NCI-H1930 (cell line): ENCODE data around the gene SEH1L.
"Not testable (repeated sequence)": the region's sequence is repeated elsewhere in the genome, so short reads cannot be mapped to it uniquely, and the experiment has no call there.

Experiments
- DNase-seq, 2 experiments: peaks; one replicate each; lab custom pipeline; 2025; lab: John Stamatoyannopoulos, UW

SEH1L gene

DNA sequence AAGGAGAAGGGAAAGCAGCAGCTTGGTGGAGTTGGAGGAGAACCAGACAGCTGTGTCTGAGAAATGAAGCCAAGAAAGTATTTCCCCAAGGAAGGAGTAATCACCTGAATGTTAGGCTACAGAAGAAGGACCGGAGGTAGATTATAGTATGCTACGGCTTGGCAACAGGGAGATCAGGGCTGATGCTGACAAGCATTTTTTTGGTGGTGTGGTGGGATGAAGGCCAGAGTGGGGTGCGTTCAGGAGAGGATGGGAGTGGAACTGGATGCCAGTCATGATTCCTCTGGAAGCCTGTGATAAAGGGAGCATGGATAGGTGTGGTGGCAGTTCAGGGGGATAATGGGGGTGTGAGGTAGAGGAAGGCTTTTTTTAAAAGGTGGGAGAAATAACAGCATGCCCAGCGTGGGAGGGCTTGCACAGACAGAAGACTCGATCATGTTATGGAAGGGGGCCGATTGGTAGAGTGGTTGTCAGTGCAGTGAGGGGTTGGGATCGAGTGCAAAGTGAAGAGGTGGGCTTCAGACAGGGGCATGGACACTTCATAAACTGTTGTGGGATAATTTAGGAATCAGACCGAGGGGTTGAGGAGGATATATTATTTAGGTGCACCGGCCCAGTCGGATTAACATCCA, 49.0 kb downstream of the SEH1L start:
- DNase-seq, result no peak

DNA sequence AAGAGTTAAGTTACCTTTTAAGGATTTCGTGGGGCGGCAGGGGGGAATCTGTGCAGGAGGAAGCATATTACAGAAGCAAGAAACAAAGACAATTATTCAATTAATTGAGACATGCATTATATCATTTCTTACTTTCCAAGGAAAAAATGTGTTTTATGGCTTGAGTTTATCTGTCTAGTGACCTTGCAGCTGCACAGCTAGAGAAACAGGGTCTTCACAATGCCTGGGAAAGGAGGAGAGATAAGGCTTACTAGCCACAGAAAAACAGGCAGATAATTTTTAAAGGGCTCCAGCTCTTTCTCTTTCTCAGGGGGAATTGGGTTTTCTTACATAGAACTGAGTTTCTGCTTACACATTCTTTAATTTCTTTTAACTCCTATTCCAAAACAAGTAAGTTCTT, 49.5 kb downstream of the SEH1L start:
- DNase-seq, result not testable (repeated sequence)

DNA sequence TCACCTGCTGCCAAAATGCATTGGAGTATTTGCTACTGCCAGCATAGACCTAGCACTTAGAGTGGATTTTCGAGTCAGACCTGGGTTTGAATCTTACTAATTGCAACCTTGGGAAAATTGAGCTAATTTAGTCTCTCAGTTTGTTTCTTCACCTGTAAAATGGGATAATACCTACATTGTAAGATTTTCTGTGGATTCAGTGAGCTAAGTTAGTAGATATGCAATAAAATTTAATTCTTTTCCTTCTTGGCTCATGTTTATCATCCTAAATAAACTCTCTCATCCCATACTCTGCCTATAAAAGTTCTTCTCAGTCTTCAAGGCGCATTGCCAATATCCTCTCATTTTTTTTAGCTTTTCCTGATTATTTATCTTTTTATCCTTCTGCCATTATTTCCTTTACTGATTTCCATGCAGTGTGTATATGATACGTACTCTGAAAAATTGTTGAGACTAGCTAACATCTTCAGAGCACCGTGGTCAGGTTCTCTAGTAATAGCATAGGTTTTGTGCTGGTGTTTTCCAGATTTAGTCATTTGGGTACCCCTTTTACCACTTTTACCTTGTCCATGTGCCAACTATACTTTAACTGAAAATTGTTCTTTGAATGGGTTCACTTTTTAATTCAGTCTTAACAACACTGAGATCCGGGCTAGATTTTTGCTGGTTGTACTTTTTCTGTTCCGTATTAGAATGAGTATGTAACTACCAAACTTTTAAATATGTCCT, 50.7 kb downstream of the SEH1L start:
- no peak for DNase-seq

DNA sequence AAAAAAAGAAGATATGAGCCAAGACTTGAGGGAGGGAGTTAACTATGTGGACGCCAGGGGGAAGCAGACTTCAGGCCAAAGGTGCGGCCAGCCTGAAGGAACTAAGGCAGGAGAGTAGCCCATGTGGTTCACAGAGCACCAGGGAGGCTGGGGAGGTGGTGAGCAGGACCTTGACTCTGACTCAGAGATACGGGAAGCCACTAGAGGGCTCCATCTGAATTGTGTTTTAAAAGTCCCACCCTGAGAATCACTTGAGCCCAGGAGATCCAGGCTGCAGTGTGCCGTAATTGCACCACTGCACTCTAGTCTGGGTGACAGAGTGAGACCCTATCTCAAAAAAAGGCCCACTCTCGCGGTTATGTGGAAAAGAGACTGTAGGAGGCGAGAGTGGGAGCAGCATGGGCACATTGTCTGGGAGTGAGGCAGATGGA, 55.7 kb downstream of the SEH1L start:
- DNase-seq, result peak in 1 of 2 experiments; percentile 1

DNA sequence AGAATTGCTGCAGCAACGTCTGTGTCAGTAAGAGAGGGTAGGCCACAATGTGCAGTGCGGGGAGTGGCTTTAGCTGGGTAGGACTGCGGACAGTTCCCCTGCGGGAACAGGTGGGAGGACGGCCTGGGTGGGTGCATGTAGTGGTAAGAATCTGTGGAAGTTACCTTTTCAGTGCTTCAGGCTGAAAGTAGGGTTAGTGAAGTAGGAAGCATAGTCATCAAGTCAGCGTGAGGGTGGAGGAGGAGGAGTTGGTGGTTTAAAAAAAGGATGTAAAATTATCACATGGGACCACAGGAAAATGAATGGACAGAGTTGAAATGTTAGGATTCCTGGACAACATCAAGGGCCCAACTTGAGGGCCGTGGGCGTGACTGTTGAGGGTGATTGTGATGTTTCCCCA, 56.6 kb downstream of the SEH1L start:
- no peak for DNase-seq

DNA sequence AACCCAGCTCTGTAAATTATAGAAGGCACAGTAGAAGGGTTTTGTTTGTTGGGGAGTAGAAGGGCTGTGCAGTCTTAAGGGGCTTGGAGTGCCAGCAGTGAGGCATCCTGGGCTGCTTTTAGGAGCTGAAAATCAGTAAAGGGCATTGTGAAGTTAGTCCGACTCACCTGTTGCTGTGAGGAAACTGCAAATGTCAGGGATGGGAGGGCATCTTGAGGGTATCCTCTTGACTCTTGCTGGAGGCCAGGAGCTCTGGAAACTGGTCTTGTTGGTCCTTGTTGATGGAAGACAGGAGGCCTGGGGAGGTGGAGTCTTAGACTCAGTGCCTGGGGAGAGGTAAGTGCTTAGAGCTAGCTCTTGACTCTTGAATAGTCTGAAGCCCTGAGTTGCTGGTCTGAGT, 57.5 kb downstream of the SEH1L start:
- DNase-seq, result no peak

DNA sequence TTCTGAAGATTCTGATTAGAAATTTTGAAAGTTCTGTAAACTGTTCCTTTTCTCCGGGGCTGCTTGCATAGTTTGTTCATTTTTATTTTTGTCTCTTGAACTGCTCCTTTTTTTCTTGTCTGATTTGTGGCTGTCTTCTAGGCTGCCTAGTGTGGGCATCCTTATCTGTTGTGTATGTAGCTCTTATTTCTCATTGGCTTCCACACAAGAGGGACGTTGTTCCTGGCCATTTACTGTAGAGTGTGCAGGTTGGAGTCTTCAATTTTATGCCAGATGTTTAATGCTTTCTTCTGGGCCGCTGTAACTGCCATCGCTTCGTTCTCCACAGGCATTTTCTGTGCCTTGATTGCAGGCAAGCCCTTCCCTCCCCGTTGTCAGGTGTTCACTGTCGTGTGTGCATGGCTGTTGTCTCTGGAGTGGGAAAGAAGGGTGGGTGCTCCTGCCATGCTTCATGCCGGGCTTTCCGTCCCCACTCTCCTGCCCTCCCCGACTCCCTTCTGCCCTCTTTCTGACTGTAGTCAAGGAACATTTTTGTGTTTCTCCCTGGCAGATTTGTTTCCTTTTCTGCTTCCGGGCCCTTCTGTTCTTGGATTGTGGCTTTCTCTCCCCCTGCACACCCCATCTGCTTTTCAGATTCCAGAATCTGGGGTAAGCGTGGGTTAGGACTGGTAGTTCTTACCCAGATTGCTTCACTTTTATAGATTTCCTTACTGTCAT, 58.9 kb downstream of the SEH1L start:
- no peak for DNase-seq

DNA sequence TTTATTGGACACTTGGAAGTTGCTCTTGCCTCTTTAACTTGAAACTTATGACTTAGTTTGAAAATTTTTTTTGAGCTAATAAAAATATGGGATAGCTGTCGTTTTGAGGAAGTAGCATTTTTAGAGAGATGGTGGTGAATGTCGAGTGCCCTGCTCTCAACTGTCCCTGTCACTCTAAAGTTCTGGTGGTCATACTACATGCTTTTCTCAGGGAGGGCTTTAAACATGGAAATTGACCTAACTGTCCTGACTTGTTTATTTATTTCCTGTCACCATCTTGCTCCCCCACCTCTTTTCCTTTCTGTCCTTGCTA, 59.4 kb downstream of the SEH1L start:
- DNase-seq, result no peak

DNA sequence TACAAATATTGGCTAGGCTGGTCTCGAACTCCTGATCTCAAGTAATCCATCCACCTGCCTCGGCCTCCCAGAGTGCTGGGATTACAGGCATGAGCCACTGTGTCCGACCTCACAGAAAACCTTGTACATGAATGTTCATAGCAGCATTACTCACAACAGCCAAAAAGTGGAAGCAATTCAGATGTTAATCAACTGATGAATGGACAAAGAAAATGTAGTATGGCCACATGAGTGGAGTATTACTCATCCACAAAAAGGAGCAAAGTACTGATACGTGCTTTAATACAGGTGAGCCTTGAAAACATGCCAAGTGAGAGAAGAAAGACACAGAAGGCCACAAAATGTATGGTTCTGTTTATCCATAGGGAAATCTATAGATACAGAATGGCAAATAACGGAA, 63.9 kb downstream of the SEH1L start:
- no peak for DNase-seq

DNA sequence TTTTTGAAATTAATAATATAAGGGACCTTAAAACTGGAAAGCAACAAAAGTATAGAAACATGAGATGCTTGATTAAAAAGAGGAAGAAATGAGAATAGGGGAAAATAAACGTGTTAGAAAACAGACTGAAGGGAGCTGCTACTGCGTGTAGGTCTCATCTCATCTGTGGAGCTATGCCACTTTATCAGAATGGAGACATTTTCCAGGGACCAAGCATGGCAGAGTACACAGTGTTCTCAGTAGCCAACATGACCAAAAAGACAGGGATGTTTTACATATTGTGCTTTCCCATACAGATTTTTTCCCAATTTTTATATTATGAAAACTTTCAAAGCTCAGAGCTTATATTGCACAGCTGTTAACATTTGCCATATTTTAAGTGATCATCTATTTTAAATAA, 66.4 kb downstream of the SEH1L start:
- DNase-seq, result no peak

DNA sequence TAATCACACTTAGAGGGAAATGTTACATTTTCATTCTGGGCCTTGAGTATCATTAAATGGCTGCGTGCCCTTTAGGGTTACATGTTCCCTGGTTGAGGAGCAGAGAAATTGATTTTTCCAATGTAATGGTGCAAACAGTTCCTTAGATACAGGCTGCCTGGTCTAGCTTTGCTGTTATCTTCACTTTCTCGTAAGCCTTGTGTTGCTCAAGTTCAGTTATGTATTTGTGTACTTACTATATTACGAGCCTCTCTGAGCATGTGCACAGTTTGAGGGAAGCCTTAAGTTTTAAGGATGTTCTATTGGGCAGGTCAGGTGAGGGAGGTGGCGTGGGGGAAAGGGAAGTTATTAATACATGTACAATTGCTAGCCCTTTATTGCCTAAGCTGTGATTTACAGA, 67.0 kb downstream of the SEH1L start:
- no peak for DNase-seq

DNA sequence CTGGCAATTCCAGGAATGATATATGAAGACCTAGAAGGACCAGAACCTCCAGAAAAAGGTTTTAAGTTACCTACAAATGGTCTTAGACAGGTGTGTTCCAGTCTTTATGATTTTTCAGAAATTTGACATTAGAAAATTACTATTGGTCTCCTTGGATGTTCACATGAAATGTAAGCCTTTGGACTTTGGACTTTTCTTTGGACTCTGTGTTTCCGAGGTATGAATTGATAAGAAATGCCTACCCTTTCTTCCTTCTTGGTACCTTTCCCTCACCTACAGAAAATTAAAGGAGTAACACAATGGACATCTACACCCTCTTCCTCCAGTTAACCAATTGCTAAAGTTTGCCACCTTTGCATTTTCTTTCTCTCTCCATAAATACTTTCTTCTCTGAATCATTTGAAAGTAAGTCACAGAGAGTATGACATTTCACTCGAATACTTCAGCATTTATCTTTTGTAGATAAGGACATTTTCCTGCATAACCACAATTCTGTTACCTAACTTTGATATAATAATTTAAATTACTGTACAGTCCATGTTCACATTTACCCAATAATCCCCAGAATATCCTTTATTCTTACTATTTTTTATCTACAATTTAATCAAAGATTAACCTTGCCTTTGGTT, 69.5 kb downstream of the SEH1L start:
- DNase-seq, result no peak

DNA sequence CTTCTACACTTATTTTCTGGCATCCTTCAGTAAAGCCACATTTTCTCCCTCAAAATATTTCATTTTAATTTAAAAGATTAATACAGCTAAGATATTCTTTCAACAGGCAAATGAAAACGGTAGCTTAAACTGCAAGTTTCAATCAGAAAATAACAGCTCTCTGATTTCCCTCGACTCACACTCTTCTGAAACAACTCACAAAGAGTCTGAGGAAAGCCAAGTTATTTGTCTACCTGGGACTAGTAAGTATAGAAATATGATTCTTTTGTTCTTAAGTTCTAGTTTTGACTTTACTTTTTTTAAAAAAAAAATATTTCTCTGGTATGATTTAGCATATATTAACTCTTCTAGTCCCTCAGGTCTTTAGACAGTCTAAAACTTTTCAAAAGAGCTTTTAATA, 70.6 kb downstream of the SEH1L start:
- DNase-seq, result no peak

DNA sequence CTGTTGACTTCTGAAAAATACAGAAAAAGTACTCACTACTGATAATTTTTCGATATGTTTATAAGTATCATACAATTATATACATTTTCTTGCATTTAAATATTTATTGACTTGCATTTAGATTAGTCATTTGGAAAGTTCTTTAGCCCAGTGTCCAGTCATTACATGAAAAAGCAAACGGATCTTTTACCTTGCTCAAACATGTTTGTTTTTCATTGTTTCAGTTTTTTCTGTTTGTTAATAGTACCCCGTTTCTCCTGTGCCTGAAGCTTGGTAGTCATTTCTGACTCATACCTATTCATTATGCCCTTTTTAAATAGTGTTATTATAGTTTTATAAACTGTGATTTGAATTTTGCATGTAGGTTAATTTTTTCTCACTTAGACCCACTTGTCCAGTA, 71.5 kb downstream of the SEH1L start:
- no peak for DNase-seq

DNA sequence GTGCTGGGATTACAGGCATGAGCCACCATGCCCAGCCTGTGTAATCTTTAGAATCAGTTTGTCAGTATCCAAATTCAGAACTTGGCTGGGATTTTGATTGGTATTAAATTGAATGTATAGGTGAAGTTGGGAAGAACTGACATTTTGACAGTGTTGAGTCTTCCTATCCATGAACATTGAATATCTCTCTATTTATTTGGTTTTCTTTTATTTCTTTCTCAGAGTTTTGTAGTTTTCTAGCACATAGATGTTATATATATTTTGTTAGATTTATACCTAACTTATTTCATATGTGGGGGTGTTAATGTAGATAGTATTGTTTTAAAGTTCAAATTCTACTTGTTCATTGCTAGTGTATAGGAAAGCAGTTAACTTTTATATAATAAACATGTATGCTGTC, 74.8 kb downstream of the SEH1L start:
- no peak for DNase-seq

DNA sequence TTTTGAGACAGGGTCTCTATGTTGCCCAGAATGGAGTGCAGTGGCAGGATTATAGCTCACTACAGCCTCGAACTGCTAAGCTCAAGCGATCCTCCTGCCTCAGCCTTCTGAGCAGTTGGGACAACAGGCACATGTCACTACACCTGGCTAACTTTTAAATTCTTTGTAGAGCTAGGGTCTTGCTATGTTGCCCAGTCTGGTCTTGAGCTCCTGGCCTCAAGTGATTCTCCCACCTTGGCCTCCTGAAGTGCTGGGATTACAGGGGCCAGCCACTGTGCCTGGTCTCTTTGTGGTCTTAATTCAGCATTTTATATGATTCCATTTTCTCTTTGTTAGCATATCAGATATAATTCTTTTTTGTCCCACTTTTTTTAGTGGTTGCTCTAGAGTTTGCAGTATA, 77.4 kb downstream of the SEH1L start:
- DNase-seq, result no peak

DNA sequence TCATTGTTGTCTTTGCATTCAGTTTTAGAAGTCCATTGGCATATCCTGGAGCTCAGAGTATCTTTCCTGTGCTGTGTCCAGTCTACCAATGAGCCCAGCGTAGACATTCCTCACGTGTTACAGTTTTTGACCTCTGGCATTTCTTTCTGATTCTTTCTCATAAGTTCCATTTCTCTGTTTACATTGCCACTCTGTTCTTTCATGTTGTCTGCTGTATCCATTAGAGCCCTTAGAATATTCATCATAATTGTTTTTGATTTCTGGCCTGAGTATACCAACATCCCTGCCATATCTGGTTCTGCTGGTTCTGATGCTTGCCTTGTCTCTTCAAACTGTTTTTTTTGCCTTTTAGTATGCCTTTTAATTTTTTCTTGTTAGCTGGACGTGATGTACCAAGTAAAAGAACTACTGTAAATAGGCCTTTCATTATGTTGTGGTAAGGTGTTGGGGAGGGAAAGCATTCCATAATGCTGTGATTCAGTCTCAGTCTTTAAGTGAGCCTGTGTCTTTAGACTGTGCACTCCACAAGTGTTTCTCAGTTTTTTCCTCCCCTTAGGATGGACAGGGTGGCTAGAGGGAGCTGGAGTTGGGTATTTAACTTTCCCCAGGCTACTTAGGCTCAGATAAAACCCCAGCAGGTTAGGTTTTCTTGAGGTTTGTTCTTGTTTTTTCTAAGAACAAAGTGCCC, 78.9 kb downstream of the SEH1L start:
- no peak for DNase-seq

DNA sequence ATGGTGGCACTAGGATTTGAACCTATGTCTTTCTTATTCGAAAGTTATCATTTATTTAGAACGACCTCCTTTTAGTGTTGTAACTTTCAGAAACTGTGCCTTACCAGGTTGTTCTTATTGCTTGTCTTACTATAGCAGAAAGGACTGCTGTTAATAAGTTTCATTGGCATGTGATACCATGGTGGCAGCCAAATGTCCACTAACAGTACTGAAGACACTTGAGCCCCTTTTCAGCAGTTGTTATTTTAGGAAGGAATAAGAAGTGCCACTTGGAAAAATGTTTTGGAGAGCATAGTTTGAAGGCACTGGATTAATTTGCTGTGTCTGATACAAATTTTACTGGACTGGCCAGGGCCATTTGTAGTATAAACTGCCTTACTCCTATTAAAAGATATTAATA, 81.1 kb downstream of the SEH1L start:
- DNase-seq, result no peak

DNA sequence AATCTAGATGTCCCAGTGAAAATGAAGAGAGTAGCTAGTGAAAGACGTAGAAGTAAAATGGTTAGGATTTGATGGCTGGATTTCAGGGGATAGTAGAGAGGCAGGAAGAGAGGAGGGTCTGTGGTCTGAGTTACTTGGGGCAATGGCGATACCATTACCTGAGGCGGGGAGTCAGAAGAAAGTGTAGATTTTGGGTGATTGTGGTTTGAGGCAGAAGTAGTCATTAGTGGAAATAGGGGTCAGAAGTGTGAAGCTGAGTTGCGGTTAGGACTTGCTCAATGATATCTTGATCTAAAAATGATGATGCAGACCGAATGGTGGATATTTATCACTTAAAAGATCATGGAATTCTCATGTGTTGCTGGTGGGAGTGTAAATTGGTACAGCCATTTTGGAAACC, 84.4 kb downstream of the SEH1L start:
- no peak for DNase-seq

DNA sequence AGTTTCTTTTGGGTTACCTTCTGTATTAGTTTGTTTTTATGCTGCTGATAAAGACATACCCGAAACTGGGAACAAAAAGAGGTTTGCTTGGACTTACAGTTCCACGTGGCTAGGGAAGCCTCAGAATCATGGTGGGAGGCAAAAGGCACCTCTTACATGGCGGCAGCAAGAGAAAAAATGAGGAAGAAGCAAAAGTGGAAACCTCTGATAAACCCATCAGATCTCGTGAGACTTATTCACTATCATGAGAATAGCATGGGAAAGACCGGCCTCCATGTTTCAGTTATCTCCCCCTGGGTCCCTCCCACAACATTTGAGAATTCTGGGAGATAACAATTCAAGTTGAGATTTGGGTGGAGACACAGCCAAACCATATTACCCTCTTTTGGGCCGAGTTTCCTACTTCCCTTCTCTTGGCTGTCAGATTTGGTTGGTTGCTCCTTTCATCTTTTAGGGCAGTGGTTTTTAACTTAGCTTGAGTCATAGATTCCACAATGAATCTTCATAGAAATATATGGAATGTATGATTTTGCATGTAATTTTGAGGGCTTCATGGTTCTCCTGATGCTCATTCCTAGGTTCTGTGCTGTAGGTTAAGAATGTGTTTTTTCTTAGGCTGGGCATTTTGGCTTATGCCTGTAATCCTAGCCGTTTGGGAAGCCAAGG, 87.6 kb downstream of the SEH1L start:
- DNase-seq, result no peak

DNA sequence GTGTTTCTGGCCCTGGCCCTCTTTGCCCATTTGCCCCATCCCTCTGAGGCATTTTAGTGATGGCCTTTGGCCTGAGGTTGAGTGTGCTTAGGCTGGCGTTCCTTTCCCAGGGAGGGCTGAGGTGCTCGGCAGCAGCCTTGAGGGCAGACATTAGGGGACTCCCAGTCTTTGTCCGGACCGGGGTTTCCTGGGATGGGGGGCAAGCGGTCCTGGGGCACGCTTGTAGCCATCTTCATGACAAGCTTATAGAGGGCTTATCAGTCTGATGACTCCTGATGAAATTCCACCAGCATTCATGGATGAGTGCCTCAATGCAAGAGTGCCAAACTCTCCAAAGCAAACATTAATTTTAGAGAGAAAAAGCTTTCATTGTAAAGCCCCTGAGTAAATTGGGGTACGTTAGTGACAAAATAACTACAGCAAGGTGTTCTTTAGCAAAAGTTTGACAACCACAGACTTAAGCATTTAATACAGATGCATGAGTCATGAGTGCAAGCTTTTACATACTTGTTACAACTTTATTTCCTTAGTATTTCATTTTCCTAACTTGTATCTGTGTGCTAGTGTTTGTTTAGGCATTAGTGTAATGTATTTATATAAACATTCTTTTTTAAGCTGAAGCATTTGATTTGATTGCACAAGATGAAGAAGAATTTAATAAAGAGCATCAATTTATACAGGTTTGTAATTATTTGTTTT, 89.0 kb downstream of the SEH1L start:
- DNase-seq, result no peak
